Lower leg skin (tissue), 4 donors: Measurements from ENCODE around the gene SMC3. TPM values are rescaled to one million over a fixed set of nuclear protein-coding genes. Genes with fewer than 3 reads are reported as not detected.

Experiments used
- DNase-seq, 2 donors: peaks; one replicate each; pipeline ENCODE4 v3.0.0-alpha.2; 2019; ENCODE audit warnings: low spot score in 2 of 2
- H3K4me3 ChIP-seq: fragments of 200-600 bp; sonication (generic); 2 replicates; pipeline ENCODE4 v1.5.1; 2017; ENCODE audit warnings: mild to moderate bottlenecking, low read depth; ENCODE audit not compliant: poor library complexity, severe bottlenecking
- POLR2A ChIP-seq, 2 donors: fragments of 450-650 bp; IDR thresholded peaks; one replicate each; pipeline ENCODE4 v1.6.1; 2016 to 2017; ENCODE audit warnings: antibody characterized with exemption in 2 of 2, mild to moderate bottlenecking in 1 of 2, moderate library complexity in 1 of 2
- WGBS, 2 donors: methylation state at CpG; one replicate each; pipeline ENCODE4 v1.1.5; 2018; 5-methylcytosine and 5-hydroxymethylcytosine counted together
- intact Hi-C: fragments of 100-400 bp; cut with DNase I; formaldehyde crosslinking; loops from one replicate; pipeline ENCODE4 v1.15.0; 2023; ENCODE audit warnings: low total_unique reads
- total RNA-seq, 4 donors: library from RNA; depleted of rRNA; stranded (reverse); fragments of >200 nt; gene quantifications; one replicate each; pipeline ENCODE4 v1.1.0, GENCODE V29; 2016
- TF ChIP-seq, protein P1 (sequence below), 3 donors: fragments of 450-650 bp; IDR thresholded peaks; one replicate each; pipeline ENCODE4 v1.5.1; 2016; ENCODE audit warnings: antibody characterized with exemption in 3 of 3, mild to moderate bottlenecking in 3 of 3, moderate library complexity in 2 of 3

SMC3 gene
- total RNA-seq, 4 donors from 2014 or later: 23.7 to 31.6 (median 30.5) TPM

DNA sequence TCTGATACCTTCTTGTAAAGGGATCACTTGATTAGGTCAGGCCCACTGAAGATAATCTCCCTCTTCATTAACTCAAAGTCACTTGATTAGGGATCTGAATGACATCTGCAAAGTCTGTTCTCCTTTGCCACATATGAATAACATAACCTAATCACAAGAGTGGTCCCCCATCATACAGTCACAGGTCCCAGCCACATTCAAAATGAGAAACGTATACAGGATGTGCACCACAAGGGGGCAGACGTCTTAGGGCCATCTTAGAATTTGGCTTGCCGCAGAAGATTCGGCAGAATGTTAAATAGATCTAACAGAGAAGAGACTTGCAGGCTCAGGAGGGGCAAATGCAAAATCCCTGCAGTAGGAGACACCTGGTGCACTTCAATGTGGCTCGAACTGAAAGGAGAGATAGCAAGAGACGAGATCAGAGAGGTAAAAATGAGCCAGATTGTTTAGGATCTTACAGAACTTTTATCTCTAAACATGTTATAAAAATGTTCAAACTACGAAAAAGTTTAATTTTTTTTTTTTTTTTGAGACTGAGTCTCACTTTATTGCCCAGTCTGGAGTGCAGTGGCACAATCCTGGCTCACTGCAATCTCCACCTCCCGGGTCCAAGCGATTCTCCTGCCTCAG lies 10.4 kb upstream of the SMC3 start:
- H3K4me3 ChIP-seq: no peak overlapping the region
- intact Hi-C loops: no loop called here
- DNase-seq: no peak
- no peak for TF ChIP-seq POLR2A (IDR thresholded peaks at IDR 0.05)
- TF ChIP-seq, protein P1, sequence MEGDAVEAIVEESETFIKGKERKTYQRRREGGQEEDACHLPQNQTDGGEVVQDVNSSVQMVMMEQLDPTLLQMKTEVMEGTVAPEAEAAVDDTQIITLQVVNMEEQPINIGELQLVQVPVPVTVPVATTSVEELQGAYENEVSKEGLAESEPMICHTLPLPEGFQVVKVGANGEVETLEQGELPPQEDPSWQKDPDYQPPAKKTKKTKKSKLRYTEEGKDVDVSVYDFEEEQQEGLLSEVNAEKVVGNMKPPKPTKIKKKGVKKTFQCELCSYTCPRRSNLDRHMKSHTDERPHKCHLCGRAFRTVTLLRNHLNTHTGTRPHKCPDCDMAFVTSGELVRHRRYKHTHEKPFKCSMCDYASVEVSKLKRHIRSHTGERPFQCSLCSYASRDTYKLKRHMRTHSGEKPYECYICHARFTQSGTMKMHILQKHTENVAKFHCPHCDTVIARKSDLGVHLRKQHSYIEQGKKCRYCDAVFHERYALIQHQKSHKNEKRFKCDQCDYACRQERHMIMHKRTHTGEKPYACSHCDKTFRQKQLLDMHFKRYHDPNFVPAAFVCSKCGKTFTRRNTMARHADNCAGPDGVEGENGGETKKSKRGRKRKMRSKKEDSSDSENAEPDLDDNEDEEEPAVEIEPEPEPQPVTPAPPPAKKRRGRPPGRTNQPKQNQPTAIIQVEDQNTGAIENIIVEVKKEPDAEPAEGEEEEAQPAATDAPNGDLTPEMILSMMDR (IDR thresholded peaks at IDR 0.05): no peak
- 48 to 54% methylated on average over 9 of the region's 9 CpGs for WGBS, 2 donors

- TF ChIP-seq, protein P1 (IDR thresholded peaks at IDR 0.05): no peak
- TF ChIP-seq POLR2A (IDR thresholded peaks at IDR 0.05): no peak
- WGBS, 2 donors: 83 to 85% methylated on average over 3 of the region's 3 CpGs
- DNase-seq: no peak
- no peak overlapping the region for H3K4me3 ChIP-seq
- intact Hi-C loops: no loop called here
Observed at GRCh38 chr10:110558041-110558440, 9.5 kb upstream of the SMC3 start.

DNA sequence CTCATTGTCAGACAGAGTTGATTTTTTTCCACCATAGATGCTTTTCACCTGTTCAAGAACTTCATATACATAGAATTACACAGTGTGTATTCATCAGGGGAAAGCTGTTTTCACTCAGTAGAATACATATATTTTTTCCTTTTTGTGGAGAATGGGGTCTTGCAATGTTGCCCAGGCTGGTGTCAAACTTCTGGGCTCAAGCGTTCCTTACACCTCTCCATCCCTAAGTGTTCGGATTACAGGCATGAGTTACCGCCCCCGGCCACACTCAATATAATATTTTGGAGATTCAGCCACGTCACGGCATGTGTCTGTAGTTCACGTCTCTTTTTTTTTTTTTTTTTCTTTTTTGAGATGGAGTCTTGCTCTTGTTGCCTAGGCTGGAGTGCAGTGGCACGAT lies 7.5 kb upstream of the SMC3 start:
- DNase-seq: no peak
- TF ChIP-seq, protein P1 (IDR thresholded peaks at IDR 0.05): no peak
- no peak for TF ChIP-seq POLR2A (IDR thresholded peaks at IDR 0.05)
- H3K4me3 ChIP-seq: no peak overlapping the region
- intact Hi-C loops: no loop called here
- 93 to 96% methylated on average over 8 of the region's 8 CpGs for WGBS, 2 donors

DNA sequence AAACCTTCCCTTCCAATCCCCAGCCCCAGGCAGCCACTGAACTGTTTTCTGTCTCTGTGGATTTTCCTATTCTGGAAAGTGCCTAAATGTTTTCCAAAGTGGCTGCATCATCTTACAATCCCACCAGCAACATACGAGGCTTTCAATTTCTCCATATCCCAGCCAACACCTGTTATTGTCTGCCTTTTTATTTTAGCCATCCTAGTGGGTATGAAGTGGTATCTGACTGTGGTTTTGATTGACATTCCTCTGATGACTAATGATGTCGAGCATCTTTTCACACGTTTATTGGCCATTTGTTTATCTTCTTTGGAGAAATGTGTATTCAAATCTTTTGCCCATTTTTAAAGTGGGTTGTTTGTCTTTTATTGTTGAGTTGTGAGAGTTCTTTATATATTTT lies 6.2 kb upstream of the SMC3 start:
- intact Hi-C loops: no loop called here
- WGBS, 2 donors: 85 to 86% methylated on average over 3 of the region's 3 CpGs
- TF ChIP-seq POLR2A (IDR thresholded peaks at IDR 0.05): no peak
- TF ChIP-seq, protein P1 (IDR thresholded peaks at IDR 0.05): no peak
- H3K4me3 ChIP-seq: no peak overlapping the region
- DNase-seq: no peak

DNA sequence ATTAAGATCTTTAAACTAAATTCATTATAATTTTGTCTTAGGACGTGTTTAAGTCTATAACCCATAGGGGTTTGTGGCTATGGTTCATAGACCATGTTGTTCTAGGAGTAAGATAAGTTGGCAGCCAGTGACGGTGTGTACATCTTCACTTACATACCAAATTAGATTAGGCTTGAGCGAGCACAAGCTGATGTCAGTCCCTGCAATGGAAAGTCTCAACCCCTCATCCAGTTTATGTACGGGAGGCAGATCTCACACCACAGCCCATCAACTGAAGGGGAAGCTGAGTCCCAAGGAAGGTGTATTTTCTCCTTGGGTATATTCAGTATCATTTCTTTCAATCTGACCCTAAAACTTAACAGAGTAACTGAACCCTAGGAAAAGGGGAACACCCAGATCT lies 5.1 kb upstream of the SMC3 start:
- no peak overlapping the region for H3K4me3 ChIP-seq
- TF ChIP-seq, protein P1 (IDR thresholded peaks at IDR 0.05): no peak
- no peak for TF ChIP-seq POLR2A (IDR thresholded peaks at IDR 0.05)
- intact Hi-C loops: no loop called here

GRCh38 chr10:110563132-110563531 lies 4.4 kb upstream of the SMC3 start:
- H3K4me3 ChIP-seq: no peak overlapping the region
- WGBS, 2 donors: 91 to 92% methylated on average over 8 of the region's 8 CpGs
- intact Hi-C loops: no loop called here
- DNase-seq: no peak
- TF ChIP-seq, protein P1 (IDR thresholded peaks at IDR 0.05): no peak
- no peak for TF ChIP-seq POLR2A (IDR thresholded peaks at IDR 0.05)

More for the DNA sequence above, 5.1 kb upstream of the SMC3 start:
- whole genome bisulfite sequencing, 2 donors: 89 to 93% methylated on average over 4 of the region's 4 CpGs
- DNase-seq: no peak
